BLaER1 treated with 17β-estradiol and CSF1 and Interleukin-3, amounts not matched to agents 10 nM and 100 nM (cell line): ENCODE measurements around the gene CFI.

ENCODE experiments used
- H3K27ac ChIP-seq, 11 experiments: shearing (Covaris generic); formaldehyde crosslinking; 2 replicates each; pipeline ENCODE4 v1.8.1; 2022
- H3K27me3 ChIP-seq, 11 experiments: shearing (Covaris generic); formaldehyde crosslinking; 2 replicates each; pipeline ENCODE4 v1.8.1; 2022
- H3K36me3 ChIP-seq, 11 experiments: shearing (Covaris generic); formaldehyde crosslinking; 2 replicates each; pipeline ENCODE4 v1.8.1; 2022
- H3K4me1 ChIP-seq, 10 experiments: shearing (Covaris generic); formaldehyde crosslinking; 2 replicates each; pipeline ENCODE4 v1.8.1; 2022
- H3K4me2 ChIP-seq, 11 experiments: shearing (Covaris generic); formaldehyde crosslinking; 2 replicates each; pipeline ENCODE4 v1.8.1; 2022
- H3K4me3 ChIP-seq, 10 experiments: shearing (Covaris generic); formaldehyde crosslinking; 2 replicates each; pipeline ENCODE4 v1.8.1; 2022
- H3K9ac ChIP-seq, 11 experiments: shearing (Covaris generic); formaldehyde crosslinking; 2 replicates each; pipeline ENCODE4 v1.8.1; 2022
- H3K9me3 ChIP-seq, 11 experiments: shearing (Covaris generic); formaldehyde crosslinking; replicated peaks in 1 of 11; 2 replicates each; pipeline ENCODE4 v1.8.1; 2022
- H4K20me1 ChIP-seq, 11 experiments: shearing (Covaris generic); formaldehyde crosslinking; 2 replicates each; pipeline ENCODE4 v1.8.1; 2022
- Cebpa-rat ChIP-seq, 11 experiments: shearing (Covaris generic); IDR thresholded peaks; 2 replicates each; pipeline ENCODE4 v1.8.1; 2022

CFI gene

GRCh38 chr4:109746728-109747127 lies 55.1 kb downstream of the CFI start:
- H3K4me2 ChIP-seq, result no peak overlapping the region
- H3K36me3 ChIP-seq, result no peaks in the 10 kb centered on the region

GRCh38 chr4:109745830-109746229 lies 56.0 kb downstream of the CFI start:
- no peaks in the 10 kb centered on the region for H3K4me1 ChIP-seq

More at GRCh38 chr4:109746728-109747127, 55.1 kb downstream of the CFI start:
- Histone ChIP-seq H3K9ac (no peak overlapping the region), H3K9me3 (no peaks in the 10 kb centered on the region), H3K27me3 (no peaks in the 10 kb centered on the region), H4K20me1 (no peaks in the 10 kb centered on the region), H3K4me3 (no peak overlapping the region), H3K27ac (no peak overlapping the region), H3K4me1 (no peaks in the 10 kb centered on the region)
- TF ChIP-seq Cebpa-rat (IDR thresholded peaks at IDR 0.05), result no peak

GRCh38 chr4:109739547-109739946 lies 62.3 kb downstream of the CFI start:
- Histone ChIP-seq H3K9ac (no peak overlapping the region), H3K9me3 (no peaks in the 10 kb centered on the region), H3K4me3 (no peak overlapping the region), H3K27me3 (no peaks in the 10 kb centered on the region), H3K27ac (no peak overlapping the region), H4K20me1 (no peaks in the 10 kb centered on the region), H3K4me2 (no peak overlapping the region), H3K36me3 (no peaks in the 10 kb centered on the region), H3K4me1 (no peaks in the 10 kb centered on the region)
- TF ChIP-seq Cebpa-rat (IDR thresholded peaks at IDR 0.05), result no peak

More at GRCh38 chr4:109745830-109746229, 56.0 kb downstream of the CFI start:
- Histone ChIP-seq H3K27me3 (no peaks in the 10 kb centered on the region), H3K9me3 (no peaks in the 10 kb centered on the region), H4K20me1 (no peaks in the 10 kb centered on the region), H3K4me2 (no peak overlapping the region), H3K4me3 (no peak overlapping the region), H3K27ac (no peak overlapping the region), H3K9ac (no peak overlapping the region), H3K36me3 (no peaks in the 10 kb centered on the region)
- no peak for TF ChIP-seq Cebpa-rat (IDR thresholded peaks at IDR 0.05)

GRCh38 chr4:109738104-109738872 lies 63.5 kb downstream of the CFI start:
- Histone ChIP-seq H3K4me2 (no peak overlapping the region), H3K4me3 (no peak overlapping the region), H4K20me1 (no peaks in the 10 kb centered on the region), H3K27me3 (no peaks in the 10 kb centered on the region), H3K27ac (no peak overlapping the region), H3K9ac (no peak overlapping the region), H3K4me1 (no peaks in the 10 kb centered on the region), H3K9me3 (no peaks in the 10 kb centered on the region), H3K36me3 (no peaks in the 10 kb centered on the region)
- no peak for TF ChIP-seq Cebpa-rat (IDR thresholded peaks at IDR 0.05)

- no peak overlapping the region for H3K9ac ChIP-seq
- peaks cover 0 to under 1% (median 0%) of the 10 kb centered on the region in 10 experiments; a peak in 3 of 20 replicates for H3K4me1 ChIP-seq
- H3K27ac ChIP-seq, result no peak overlapping the region
- H3K27me3 ChIP-seq, result no peaks in the 10 kb centered on the region
- no peak overlapping the region for H3K4me2 ChIP-seq
- H3K9me3 ChIP-seq, result no peaks in the 10 kb centered on the region
- H3K4me3 ChIP-seq, result no peak overlapping the region
- H4K20me1 ChIP-seq, result no peaks in the 10 kb centered on the region
- no peaks in the 10 kb centered on the region for H3K36me3 ChIP-seq
- TF ChIP-seq Cebpa-rat (IDR thresholded peaks at IDR 0.05), result no peak
These were observed 66.0 kb downstream of the CFI start for GRCh38 chr4:109735566-109736365.

GRCh38 chr4:109733728-109734127 lies 68.1 kb downstream of the CFI start:
- H3K36me3 ChIP-seq, result no peaks in the 10 kb centered on the region
- H3K9me3 ChIP-seq, result no peaks in the 10 kb centered on the region
- H3K4me1 ChIP-seq, result peaks cover 5 to 13% (median 6%) of the 10 kb centered on the region in 10 experiments
- no peak overlapping the region for H3K4me3 ChIP-seq
- H3K27ac ChIP-seq, result no peak overlapping the region
- H4K20me1 ChIP-seq, result no peaks in the 10 kb centered on the region
- H3K9ac ChIP-seq, result no peak overlapping the region
- no peaks in the 10 kb centered on the region for H3K27me3 ChIP-seq
- no peak overlapping the region for H3K4me2 ChIP-seq
- TF ChIP-seq Cebpa-rat (IDR thresholded peaks at IDR 0.05), result no peak

GRCh38 chr4:109730619-109731545 lies 70.9 kb downstream of the CFI start:
- no peaks in the 10 kb centered on the region for H3K27me3 ChIP-seq
- peak overlapping the region; percentile 80 to 96 (median 90) for H3K4me3 ChIP-seq
- H3K36me3 ChIP-seq, result no peaks in the 10 kb centered on the region; a peak in 1 of 22 replicates
- peaks cover 0 to 9% (median 0%) of the 10 kb centered on the region in 11 experiments; a peak in 2 of 22 replicates for H4K20me1 ChIP-seq
- H3K9me3 ChIP-seq, result no peaks in the 10 kb centered on the region
- no peak for TF ChIP-seq Cebpa-rat (IDR thresholded peaks at IDR 0.05)
- peak overlapping the region in 10 of 11 experiments; percentile 55 to 82 (median 72); a peak in 18 of 22 replicates for H3K27ac ChIP-seq
- peak overlapping the region; percentile 70 to 85 (median 81) for H3K9ac ChIP-seq
- H3K4me2 ChIP-seq, result peak overlapping the region; percentile 76 to 98 (median 92)
- H3K4me1 ChIP-seq, result peaks cover 10 to 26% (median 15%) of the 10 kb centered on the region in 10 experiments

GRCh38 chr4:109729718-109730618 lies 71.8 kb downstream of the CFI start, which contains the start of gene PLA2G12A:
TSS of gene PLA2G12A (minus strand) at chr4:109730070. CDS start at chr4:109729809, 261 bp downstream.
- Histone ChIP-seq H3K9ac (peak within 1 kb of the TSS; percentile 71 to 85 (median 82)), H3K4me3 (peak within 1 kb of the TSS; percentile 80 to 96 (median 90)), H3K36me3 (peaks cover 0 to 4% (median 0%) of the 10 kb centered on the region in 11 experiments; a peak in 1 of 22 replicates), H3K27ac (peak within 1 kb of the TSS; percentile 51 to 82 (median 72); a peak in 21 of 22 replicates), H3K27me3 (no peaks in the 10 kb centered on the region), H3K4me2 (peak within 1 kb of the TSS; percentile 95 to 99 (median 97)), H3K9me3 (no peaks in the 10 kb centered on the region), H4K20me1 (peaks cover 0 to 9% (median 0%) of the 10 kb centered on the region in 11 experiments; a peak in 2 of 22 replicates), H3K4me1 (peaks cover 10 to 26% (median 15%) of the 10 kb centered on the region in 10 experiments)
- TF ChIP-seq Cebpa-rat (IDR thresholded peaks at IDR 0.05), result no peak
